Heart left ventricle (tissue), 16 donors: ENCODE measurements around the gene KLHL1. TPM values are rescaled to one million over a fixed set of nuclear protein-coding genes. Genes with fewer than 3 reads are reported as not detected.

Experiments
- ATAC-seq, 4 donors: fragments of 200-7000 bp; cut with Tn5 transposase; one replicate each; pipeline ENCODE4 v1.9.1; 2020 to 2022; ENCODE audit warnings: moderate library complexity in 4 of 4, mild to moderate bottlenecking in 3 of 4, moderate number of reproducible peaks in 1 of 4
- DNase-seq, 5 donors: peaks; one replicate each; pipeline ENCODE4 v3.0.0-alpha.2; 2020
- H3K27ac ChIP-seq, 12 donors: fragments of 200-600 bp; sonication (generic) in 4 of 12; one replicate each; pipeline versions ENCODE4 v1.5.0 to v1.8.0; 2016 to 2022; ENCODE audit warnings: mild to moderate bottlenecking in 2 of 12
- H3K27me3 ChIP-seq, 9 donors: fragments of 200-600 bp; sonication (generic) in 2 of 9; one replicate each; pipeline versions ENCODE4 v1.5.1 to v1.8.0; 2016 to 2022; ENCODE audit warnings: mild to moderate bottlenecking in 3 of 9
- H3K36me3 ChIP-seq, 9 donors: fragments of 200-600 bp; sonication (generic) in 2 of 9; one replicate each; pipeline versions ENCODE4 v1.5.0 to v1.8.0; 2018 to 2022; ENCODE audit warnings: mild to moderate bottlenecking in 2 of 9
- H3K4me1 ChIP-seq, 12 donors: fragments of 200-600 bp; sonication (generic) in 4 of 12; one replicate each; pipeline versions ENCODE4 v1.5.0 to v1.8.0; 2016 to 2022; ENCODE audit warnings: mild to moderate bottlenecking in 3 of 12
- H3K4me3 ChIP-seq, 12 donors: fragments of 200-600 bp; sonication (generic) in 4 of 12; one replicate each; pipeline versions ENCODE4 v1.5.0 to v1.8.0; 2017 to 2022; ENCODE audit warnings: mild to moderate bottlenecking in 9 of 12, moderate library complexity in 4 of 12
- H3K9me3 ChIP-seq, 12 donors: fragments of 200-600 bp; sonication (generic) in 4 of 12; one replicate each; pipeline versions ENCODE4 v1.5.0 to v1.8.0; 2016 to 2022; ENCODE audit warnings: mild to moderate bottlenecking in 1 of 12
- CTCF ChIP-seq, 12 donors: fragments of 200-600 bp; sonication (generic) in 4 of 12; IDR thresholded peaks; one replicate each; pipeline versions ENCODE4 v1.5.0 to v1.8.0; 2018 to 2022; ENCODE audit warnings: antibody characterized with exemption in 12 of 12, mild to moderate bottlenecking in 5 of 12
- POLR2A ChIP-seq, 2 donors: fragments of 450-650 bp; IDR thresholded peaks; one replicate each; pipeline ENCODE4 v1.6.1; 2017; ENCODE audit warnings: antibody characterized with exemption in 2 of 2, mild to moderate bottlenecking in 2 of 2, moderate library complexity in 2 of 2
- WGBS, 4 donors: extraction: QIAGEN DNeasy Blood & Tissue Kit in 2 of 4; methylation state at CpG; one replicate each; pipeline versions ENCODE4 v1.1.5 to v1.1.7; 2013 to 2018; 5-methylcytosine and 5-hydroxymethylcytosine counted together
- intact Hi-C, 10 donors: fragments of 100-400 bp; cut with DNase I; formaldehyde crosslinking; loops; one replicate each; pipeline versions ENCODE4 v1.11.1 to v1.14.2; 2022
- polyA plus RNA-seq, 2 donors: library from polyadenylated mRNA; stranded (reverse); fragments of 200-250 nt; gene quantifications; one replicate each; pipeline ENCODE4 v1.2.3, GENCODE V29; 2013
- total RNA-seq, 9 donors: library from RNA; depleted of rRNA in 2 of 9; stranded (reverse); fragments of >200 nt in 2 of 9; fragmentation: NEBNext Ultra II Directional in 3 of 9; extraction: Animal tissue kit (Norgen Biotek cat#: 25700) in 3 of 9; gene quantifications; one replicate each; pipeline versions ENCODE4 v1.1.0 to v1.2.4, GENCODE V29; 2016 to 2023
- donor health status: ischemic (EF 13 %, LVEDD 7.1; RV severe dilation, severe dysfunction).
- donor health status: healthy with polysubstance abuse.
- donor health status: DM: no; HTN: yes; CAD: no.
- donor health status: DM: no; HTN: no; CAD: no.
- donor health status: ischemic (EF 25% LVEDD 6.9; RV normal size, moderate dysfunction).
- donor health status: ischemic (EF 25% LVEDD 5.7; RV mildly dilated, moderate dysfunction).
- donor health status: healthy.
- donor health status: DM: yes; HTN: yes; CAD: no.
- donor health status: ischemic (EF 35%, LVEDD 5.7; RV mildly dilated, moderate dysfunction).
- donor health status: nonischemic (EF 11% LVEDD 7.7; RV severe dilation, severe dysfunction).
- donor health status: DM: yes; HTN: yes; CAD: no.
- donor health status: PGD.
- donor health status: ischemic (EF 29% LVEDD 5.4; RV normal size, mild dysfunction).
- donor health status: nonischemic (EF 23%, LVEDD 6.1; RV moderate dilation, normal function).

The KLHL1 gene
- total and polyA plus RNA-seq, 11 donors: not detected

DNA sequence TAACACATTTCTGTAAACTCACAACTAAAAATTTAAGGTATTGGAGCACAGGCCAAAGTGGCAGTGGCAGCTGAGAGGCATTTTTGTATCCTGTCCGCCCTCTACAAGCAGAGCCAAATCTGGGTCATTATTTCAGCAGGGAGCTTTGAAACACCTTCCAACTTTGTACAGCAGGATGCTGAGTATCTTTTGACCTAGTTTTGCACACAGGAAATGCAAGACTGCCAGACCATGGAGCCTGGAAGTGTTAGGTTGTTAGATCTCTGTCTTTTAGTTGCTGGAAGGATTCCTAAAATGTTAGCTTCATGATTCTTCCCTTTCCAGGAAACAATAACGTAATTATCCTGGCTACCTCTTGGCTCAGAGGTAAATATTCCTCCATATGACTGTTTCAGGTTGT, 149.2 kb downstream of the KLHL1 start:
- Histone ChIP-seq H3K4me3 (no peak overlapping the region), H3K36me3 (no peaks in the 10 kb centered on the region), H3K9me3 (no peaks in the 10 kb centered on the region), H3K4me1 (no peaks in the 10 kb centered on the region), H3K27me3 (no peaks in the 10 kb centered on the region), H3K27ac (no peak overlapping the region)
- intact Hi-C loops: no loop called here
- DNase-seq (no peak), ATAC-seq (no peak)
- TF ChIP-seq POLR2A (IDR thresholded peaks at IDR 0.05): no peak
- TF ChIP-seq CTCF (IDR thresholded peaks at IDR 0.05): no peak
- 41 to 54% (median 47%) methylated on average over 2 of the region's 2 CpGs for WGBS, 4 donors

GRCh38 chr13:69956839-69957238, 151.4 kb downstream of the KLHL1 start:
- Histone ChIP-seq H3K9me3 (no peaks in the 10 kb centered on the region), H3K36me3 (no peaks in the 10 kb centered on the region), H3K27me3 (no peaks in the 10 kb centered on the region), H3K4me3 (no peak overlapping the region), H3K27ac (no peak overlapping the region), H3K4me1 (no peaks in the 10 kb centered on the region)
- 73 to 86% (median 85%) methylated on average over 5 of the region's 5 CpGs for WGBS, 4 donors
- intact Hi-C loops: no loop called here
- DNase-seq: no peak
- no peak for TF ChIP-seq POLR2A (IDR thresholded peaks at IDR 0.05)
- TF ChIP-seq CTCF (IDR thresholded peaks at IDR 0.05): no peak
- no peak for ATAC-seq

DNA sequence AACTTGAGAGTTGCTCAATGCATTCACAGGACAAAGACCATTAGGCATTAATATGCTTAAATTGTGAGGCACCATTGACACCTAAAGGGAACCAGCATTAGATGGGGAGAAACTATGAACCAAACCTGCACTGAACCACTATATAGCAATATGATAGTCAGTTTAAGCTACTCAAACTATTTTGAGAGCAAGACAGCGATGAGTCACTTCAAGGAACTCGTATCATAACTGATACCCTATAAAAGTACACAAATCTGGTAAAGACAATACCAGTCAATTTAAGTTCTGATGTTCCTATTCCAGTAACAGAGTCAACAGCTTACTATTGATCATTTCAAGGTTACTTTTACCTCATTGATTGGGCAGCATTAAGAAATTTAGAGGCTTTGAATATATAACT, 151.9 kb downstream of the KLHL1 start:
- intact Hi-C loops: no loop called here
- TF ChIP-seq CTCF (IDR thresholded peaks at IDR 0.05): no peak
- TF ChIP-seq POLR2A (IDR thresholded peaks at IDR 0.05): no peak
- ATAC-seq: no peak
- DNase-seq: no peak
- 76 to 89% (median 82%) methylated on average over 2 of the region's 2 CpGs for WGBS, 4 donors
- H3K4me1 ChIP-seq: no peaks in the 10 kb centered on the region
- H3K4me3 ChIP-seq: no peak overlapping the region
- H3K27ac ChIP-seq: no peak overlapping the region
- H3K9me3 ChIP-seq: no peaks in the 10 kb centered on the region
- H3K36me3 ChIP-seq: no peaks in the 10 kb centered on the region
- no peaks in the 10 kb centered on the region for H3K27me3 ChIP-seq

GRCh38 chr13:69955271-69955670, 153.0 kb downstream of the KLHL1 start:
- H3K27me3 ChIP-seq: no peaks in the 10 kb centered on the region
- no peak for DNase-seq
- no peaks in the 10 kb centered on the region for H3K9me3 ChIP-seq
- no peaks in the 10 kb centered on the region for H3K4me1 ChIP-seq
- no peaks in the 10 kb centered on the region for H3K36me3 ChIP-seq
- H3K4me3 ChIP-seq: no peak overlapping the region
- no peak for ATAC-seq
- intact Hi-C loops: no loop called here
- TF ChIP-seq POLR2A (IDR thresholded peaks at IDR 0.05) (no peak), CTCF (IDR thresholded peaks at IDR 0.05) (no peak)
- no peak overlapping the region for H3K27ac ChIP-seq
